ENCODE measurements around the gene CXorf49.

DNA sequence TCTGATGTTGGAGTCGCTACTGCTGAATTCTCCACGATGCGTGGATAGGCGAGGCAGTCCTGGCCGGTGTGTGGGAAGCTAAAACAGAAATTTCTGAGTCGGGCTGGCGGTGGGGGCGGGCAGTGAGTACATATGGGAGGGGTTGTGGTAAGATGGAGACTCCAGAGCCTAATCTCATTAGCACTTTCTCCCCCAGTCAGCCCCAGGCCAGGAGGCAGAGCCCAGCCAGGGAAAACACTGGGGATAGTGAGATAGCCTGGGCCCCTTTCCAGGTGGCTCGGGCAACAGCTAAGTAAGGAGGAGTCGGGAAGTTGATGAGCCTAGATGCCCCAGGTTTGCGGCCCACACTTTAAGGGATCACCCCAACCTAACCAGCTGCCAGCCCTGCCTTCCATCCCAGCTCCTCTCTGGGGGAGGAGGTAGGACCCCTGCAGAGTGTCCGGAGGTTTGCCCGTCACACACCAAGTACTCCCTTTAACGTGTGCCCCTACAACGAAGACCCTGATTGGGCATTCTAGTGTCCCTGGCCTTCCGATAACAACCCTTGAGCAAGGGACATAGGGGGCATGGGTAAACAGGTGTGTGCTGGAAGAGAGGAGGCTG, 53.1 kb downstream of the CXorf49 start:
- no peak for TF ChIP-seq CEBPB (IDR thresholded peaks at IDR 0.05; ENCODE audit: borderline replicate concordance in 1 of 2, low read depth in 2 of 2, low read length in 2 of 2)
- no peak for TF ChIP-seq ETV6 (conservative IDR thresholded peaks at IDR 0.05 in 1 of 2, IDR thresholded peaks at IDR 0.05 in 1 of 2; ENCODE audit: borderline replicate concordance in 1 of 2, low read depth in 1 of 2)
- no peak for TF ChIP-seq CHD2 (IDR thresholded peaks at IDR 0.05; ENCODE audit: borderline replicate concordance, low read depth, low read length)
- TF ChIP-seq, protein P1, sequence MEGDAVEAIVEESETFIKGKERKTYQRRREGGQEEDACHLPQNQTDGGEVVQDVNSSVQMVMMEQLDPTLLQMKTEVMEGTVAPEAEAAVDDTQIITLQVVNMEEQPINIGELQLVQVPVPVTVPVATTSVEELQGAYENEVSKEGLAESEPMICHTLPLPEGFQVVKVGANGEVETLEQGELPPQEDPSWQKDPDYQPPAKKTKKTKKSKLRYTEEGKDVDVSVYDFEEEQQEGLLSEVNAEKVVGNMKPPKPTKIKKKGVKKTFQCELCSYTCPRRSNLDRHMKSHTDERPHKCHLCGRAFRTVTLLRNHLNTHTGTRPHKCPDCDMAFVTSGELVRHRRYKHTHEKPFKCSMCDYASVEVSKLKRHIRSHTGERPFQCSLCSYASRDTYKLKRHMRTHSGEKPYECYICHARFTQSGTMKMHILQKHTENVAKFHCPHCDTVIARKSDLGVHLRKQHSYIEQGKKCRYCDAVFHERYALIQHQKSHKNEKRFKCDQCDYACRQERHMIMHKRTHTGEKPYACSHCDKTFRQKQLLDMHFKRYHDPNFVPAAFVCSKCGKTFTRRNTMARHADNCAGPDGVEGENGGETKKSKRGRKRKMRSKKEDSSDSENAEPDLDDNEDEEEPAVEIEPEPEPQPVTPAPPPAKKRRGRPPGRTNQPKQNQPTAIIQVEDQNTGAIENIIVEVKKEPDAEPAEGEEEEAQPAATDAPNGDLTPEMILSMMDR (IDR thresholded peaks at IDR 0.05 in 2 of 3, conservative IDR thresholded peaks at IDR 0.05 in 1 of 3; ENCODE audit: control insufficient read depth in 2 of 3, extremely low read depth in 1 of 3, insufficient read depth in 1 of 3, low read depth in 3 of 3, low read length in 3 of 3), result no peak
- TF ChIP-seq E2F4 (IDR thresholded peaks at IDR 0.05; ENCODE audit: low read depth, low read length), result no peak
- no peak for TF ChIP-seq TAF1 (IDR thresholded peaks at IDR 0.05; ENCODE audit: borderline replicate concordance, low read depth, low read length)
- no peak for TF ChIP-seq SIN3A (IDR thresholded peaks at IDR 0.05; ENCODE audit: low read depth, low read length)
- TF ChIP-seq POLR2AphosphoS5 (IDR thresholded peaks at IDR 0.05; ENCODE audit: low read length), result no peak
- TF ChIP-seq PML (IDR thresholded peaks at IDR 0.05; ENCODE audit: low read length), result no peak
- TF ChIP-seq GABPA (IDR thresholded peaks at IDR 0.05; ENCODE audit: low read depth), result no peak
- TF ChIP-seq JUNB (IDR thresholded peaks at IDR 0.05), result no peak
